ENCODE measurements around the gene CEP170B.
A peak's percentile ranks its signal among the peaks of the same experiment; 100 is the strongest.

CEP170B gene

DNA sequence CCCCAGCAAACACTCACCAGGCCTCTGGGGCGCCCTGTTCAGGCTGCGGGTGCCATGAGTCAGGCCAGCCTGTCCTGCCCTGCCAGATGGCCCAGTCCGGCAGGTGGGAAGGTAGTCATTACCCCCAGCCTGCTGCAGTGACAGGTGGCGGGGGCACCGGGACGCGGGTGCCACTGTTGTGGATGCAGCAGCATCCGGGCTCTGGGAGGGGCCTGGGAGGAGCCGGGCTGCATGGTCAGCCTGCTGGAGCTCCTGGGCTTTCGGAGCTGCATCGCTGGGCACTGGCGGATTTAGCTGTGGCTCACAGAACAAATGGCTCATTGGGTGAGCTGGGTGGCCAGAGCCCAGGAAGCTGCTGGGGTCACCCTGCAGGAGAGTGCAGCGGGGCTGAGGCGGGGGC is 13.5 kb downstream of the CEP170B start:
- H3K36me3 ChIP-seq (replicated peaks), result peaks cover 22% of the 10 kb centered on the region
- no peak overlapping the region for H3K27ac ChIP-seq
- in situ Hi-C loops (cut with HindIII; ENCODE audit: low pct_ligation_motif_present, low sequenced_read_pairs), result no loop called here
- H3K4me3 ChIP-seq (ENCODE audit: low read depth, low read length), result no peak overlapping the region
- no peaks in the 10 kb centered on the region for H3K27me3 ChIP-seq (replicated peaks)
- TF ChIP-seq, protein P1, sequence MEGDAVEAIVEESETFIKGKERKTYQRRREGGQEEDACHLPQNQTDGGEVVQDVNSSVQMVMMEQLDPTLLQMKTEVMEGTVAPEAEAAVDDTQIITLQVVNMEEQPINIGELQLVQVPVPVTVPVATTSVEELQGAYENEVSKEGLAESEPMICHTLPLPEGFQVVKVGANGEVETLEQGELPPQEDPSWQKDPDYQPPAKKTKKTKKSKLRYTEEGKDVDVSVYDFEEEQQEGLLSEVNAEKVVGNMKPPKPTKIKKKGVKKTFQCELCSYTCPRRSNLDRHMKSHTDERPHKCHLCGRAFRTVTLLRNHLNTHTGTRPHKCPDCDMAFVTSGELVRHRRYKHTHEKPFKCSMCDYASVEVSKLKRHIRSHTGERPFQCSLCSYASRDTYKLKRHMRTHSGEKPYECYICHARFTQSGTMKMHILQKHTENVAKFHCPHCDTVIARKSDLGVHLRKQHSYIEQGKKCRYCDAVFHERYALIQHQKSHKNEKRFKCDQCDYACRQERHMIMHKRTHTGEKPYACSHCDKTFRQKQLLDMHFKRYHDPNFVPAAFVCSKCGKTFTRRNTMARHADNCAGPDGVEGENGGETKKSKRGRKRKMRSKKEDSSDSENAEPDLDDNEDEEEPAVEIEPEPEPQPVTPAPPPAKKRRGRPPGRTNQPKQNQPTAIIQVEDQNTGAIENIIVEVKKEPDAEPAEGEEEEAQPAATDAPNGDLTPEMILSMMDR (IDR thresholded peaks at IDR 0.05; ENCODE audit: low read depth, low read length, missing control alignments), result no peak
- no peak for DNase-seq

DNA sequence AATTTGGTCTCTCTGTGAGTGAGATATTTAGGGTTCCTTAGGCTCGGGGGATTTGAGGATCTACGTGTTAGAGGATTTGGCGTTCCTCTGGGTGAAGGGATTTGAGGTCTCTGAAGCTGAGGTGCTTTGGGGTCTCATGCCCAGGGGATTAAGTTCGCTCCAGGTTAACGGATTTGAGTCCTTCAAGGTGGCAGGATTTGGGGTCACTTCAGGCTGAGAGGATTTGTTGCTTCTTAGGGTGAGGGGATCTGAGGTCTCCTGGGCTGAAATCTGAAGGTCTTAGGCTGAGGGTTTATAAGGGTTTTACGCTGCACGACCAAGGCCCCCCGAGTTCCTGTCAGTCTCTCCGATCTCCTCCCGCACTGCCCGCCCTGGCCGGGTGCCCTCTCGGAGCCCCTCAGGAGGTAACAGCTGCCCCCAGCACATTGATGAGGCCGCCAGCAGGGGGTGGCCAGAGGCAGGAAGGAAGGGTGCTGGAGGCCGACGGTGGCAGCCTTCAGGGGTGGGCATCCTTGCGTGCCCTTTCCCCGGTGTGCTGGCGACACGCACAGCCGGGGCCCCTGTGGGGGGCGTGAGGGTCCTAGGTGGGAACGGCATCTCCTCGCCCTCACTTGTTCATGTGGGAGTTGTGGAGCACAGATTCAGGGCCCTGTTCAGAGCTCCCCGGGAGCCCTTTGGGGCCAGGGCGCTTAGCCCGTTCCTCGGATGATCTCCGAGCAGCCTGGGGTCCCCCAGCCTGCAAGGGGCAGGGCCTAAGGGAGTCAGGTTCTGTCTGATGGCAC is 14.3 kb downstream of the CEP170B start:
- in situ Hi-C loops (cut with HindIII; ENCODE audit: low pct_ligation_motif_present, low sequenced_read_pairs), result no loop called here
- no peak for DNase-seq
- peaks cover 23% of the 10 kb centered on the region for H3K36me3 ChIP-seq (replicated peaks)

DNA sequence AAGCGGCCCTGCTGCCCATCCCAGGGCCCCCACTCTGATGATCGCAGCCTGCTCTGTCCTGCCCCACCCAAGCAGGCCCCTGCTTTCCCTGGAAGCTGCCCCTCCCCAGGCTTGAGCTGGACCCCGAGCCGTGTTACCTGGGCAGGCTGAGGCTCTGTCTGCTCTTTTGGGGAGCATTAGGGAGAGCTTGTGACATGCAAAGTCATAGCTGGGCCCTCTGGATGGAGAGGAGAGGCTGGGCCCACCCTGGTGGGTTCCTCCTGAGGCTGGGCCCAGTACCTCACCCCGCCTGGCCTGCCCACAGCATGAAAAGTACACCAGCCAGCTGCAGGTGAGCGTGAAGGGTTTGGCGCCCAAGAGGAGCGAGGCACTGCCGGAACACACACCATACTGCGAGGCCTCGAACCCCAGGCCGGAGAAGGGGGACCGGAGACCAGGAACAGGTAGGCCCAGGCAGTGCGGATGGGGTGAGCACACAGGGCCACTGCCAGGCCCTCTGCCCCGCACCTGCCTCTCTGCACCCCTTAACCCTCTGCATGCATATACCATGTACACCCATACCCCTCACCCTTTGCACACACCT is 15.0 kb downstream of the CEP170B start:
- TF ChIP-seq, protein P1 (IDR thresholded peaks at IDR 0.05; ENCODE audit: low read depth, low read length, missing control alignments), result no peak
- Histone ChIP-seq H3K36me3 (replicated peaks) (peaks cover 23% of the 10 kb centered on the region), H3K27me3 (replicated peaks) (no peaks in the 10 kb centered on the region), H3K4me3 (ENCODE audit: low read depth, low read length) (no peak overlapping the region), H3K27ac (no peak overlapping the region)
- no peak for DNase-seq
- in situ Hi-C loops (cut with HindIII; ENCODE audit: low pct_ligation_motif_present, low sequenced_read_pairs), result no loop called here

More for the DNA sequence above, 14.3 kb downstream of the CEP170B start:
- H3K27me3 ChIP-seq (replicated peaks), result no peaks in the 10 kb centered on the region
- H3K27ac ChIP-seq, result no peak overlapping the region
- TF ChIP-seq, protein P1 (IDR thresholded peaks at IDR 0.05; ENCODE audit: low read depth, low read length, missing control alignments), result peak; percentile 10
- no peak overlapping the region for H3K4me3 ChIP-seq (ENCODE audit: low read depth, low read length)

DNA sequence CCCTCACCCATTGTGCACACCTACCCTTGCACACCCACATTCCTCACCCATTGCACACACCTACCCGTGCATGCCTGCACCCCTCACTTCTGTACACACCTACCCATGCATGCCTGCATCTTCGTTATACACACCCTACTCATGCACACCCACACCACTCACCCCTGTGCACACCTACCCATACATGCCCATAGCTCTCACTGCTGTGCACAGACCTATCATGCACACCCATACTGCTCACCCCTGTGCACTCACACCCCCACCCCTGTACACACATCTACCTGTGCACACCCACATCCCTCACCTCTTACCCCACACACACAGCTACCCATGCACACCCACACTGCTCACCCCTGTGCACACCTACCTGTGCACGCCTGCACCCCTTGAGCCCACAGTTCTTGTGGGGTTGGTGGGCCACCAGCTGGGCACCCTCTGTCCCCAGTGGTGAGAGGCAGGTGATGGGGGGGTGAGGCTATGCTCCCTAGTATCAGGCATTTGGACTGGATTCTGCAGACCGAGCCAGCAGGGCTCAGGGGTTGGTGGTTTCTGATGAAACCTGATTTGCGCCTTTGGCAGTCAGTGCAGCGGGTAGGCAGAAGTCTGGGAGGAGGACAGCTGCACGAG is 15.6 kb downstream of the CEP170B start:
- in situ Hi-C loops (cut with HindIII; ENCODE audit: low pct_ligation_motif_present, low sequenced_read_pairs), result no loop called here
- no peak overlapping the region for H3K27ac ChIP-seq
- H3K4me3 ChIP-seq (ENCODE audit: low read depth, low read length), result no peak overlapping the region
- H3K36me3 ChIP-seq (replicated peaks), result peaks cover 23% of the 10 kb centered on the region
- no peak for DNase-seq
- no peaks in the 10 kb centered on the region for H3K27me3 ChIP-seq (replicated peaks)
- TF ChIP-seq, protein P1 (IDR thresholded peaks at IDR 0.05; ENCODE audit: low read depth, low read length, missing control alignments), result no peak

DNA sequence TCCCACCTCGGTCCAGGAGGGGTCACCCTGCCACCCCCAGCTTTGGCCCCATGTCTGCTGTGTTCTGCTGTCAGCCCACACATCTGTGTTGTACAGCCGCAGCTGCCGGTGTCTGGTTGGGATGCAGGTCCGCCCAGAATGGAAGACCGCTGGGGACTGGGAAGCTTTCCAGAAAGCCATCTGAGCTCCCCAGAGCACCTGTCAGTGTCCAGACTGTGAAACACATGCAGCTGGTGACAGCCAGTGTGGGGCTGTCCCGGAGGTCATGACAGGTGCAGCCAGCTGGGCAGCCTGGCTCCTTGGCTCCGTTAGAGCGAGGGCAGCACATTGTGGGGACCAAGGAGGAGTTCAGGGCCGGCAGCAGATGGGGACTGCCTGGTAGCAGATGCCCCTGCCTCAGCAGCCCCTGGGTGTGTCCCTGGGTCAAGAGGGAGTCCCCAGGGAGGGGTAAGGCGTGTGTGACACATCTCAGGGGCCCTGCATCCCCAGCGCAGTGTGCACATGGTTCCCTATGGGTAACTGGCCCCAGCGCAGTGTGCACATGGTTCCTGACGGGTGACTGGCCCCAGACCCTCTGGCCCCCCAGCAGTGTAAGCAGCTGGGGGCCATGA is 16.4 kb downstream of the CEP170B start:
- peaks cover 31% of the 10 kb centered on the region for H3K36me3 ChIP-seq (replicated peaks)

More for the DNA sequence above, 16.4 kb downstream of the CEP170B start:
- no peak overlapping the region for H3K4me3 ChIP-seq (ENCODE audit: low read depth, low read length)
- DNase-seq, result no peak
- TF ChIP-seq, protein P1 (IDR thresholded peaks at IDR 0.05; ENCODE audit: low read depth, low read length, missing control alignments), result no peak
- no peak overlapping the region for H3K27ac ChIP-seq
- H3K27me3 ChIP-seq (replicated peaks), result no peaks in the 10 kb centered on the region
- in situ Hi-C loops (cut with HindIII; ENCODE audit: low pct_ligation_motif_present, low sequenced_read_pairs), result no loop called here

All from brain microvascular endothelial cell (primary cell).